HepG2 (cell line): ENCODE data around the gene CFAP300. TPM values are rescaled to one million over a fixed set of nuclear protein-coding genes. Genes with fewer than 3 reads are reported as not detected.

Experiments
- ARID5B ChIP-seq: IDR thresholded peaks from 2 replicates; pipeline ENCODE4 v1.4.0; 2020; ENCODE audit warnings: mild to moderate bottlenecking, missing genetic modification reagents
- ATF4 ChIP-seq, 2 experiments: fragments of 450-650 bp in 1 of 2; sonication (generic) in 1 of 2; formaldehyde crosslinking; IDR thresholded peaks; 2 replicates each; pipeline versions ENCODE4 v1.5.0 to v1.8.0; 2020 to 2022; ENCODE audit warnings: mild to moderate bottlenecking in 1 of 2, missing genetic modification reagents in 1 of 2
- SOX13 ChIP-seq, 3 experiments: fragments of 450-650 bp in 1 of 3; sonication (generic) in 1 of 3; formaldehyde crosslinking in 1 of 3; IDR thresholded peaks in 2 of 3; conservative IDR thresholded peaks in 1 of 3; 2 replicates each; pipeline versions ENCODE4 v1.5.0 to v1.6.1; 2016 to 2020; ENCODE audit warnings: antibody characterized with exemption in 1 of 3, mild to moderate bottlenecking in 1 of 3, missing compliant biosample characterization in 1 of 3, missing genetic modification reagents in 1 of 3, moderate library complexity in 1 of 3
- SP4 ChIP-seq: sonication (generic); formaldehyde crosslinking; IDR thresholded peaks from 2 replicates; pipeline ENCODE4 v1.8.1; 2023; ENCODE audit warnings: mild to moderate bottlenecking, missing genetic modification reagents
- TCF7 ChIP-seq: sonication (generic); IDR thresholded peaks from 2 replicates; pipeline ENCODE4 v1.6.1; 2016; ENCODE audit warnings: antibody characterized with exemption, low read depth
- ZNF251 ChIP-seq: sonication (generic); formaldehyde crosslinking; IDR thresholded peaks from 2 replicates; pipeline ENCODE4 v1.9.0; 2021; ENCODE audit warnings: mild to moderate bottlenecking, missing genetic modification reagents
- ZNF720 ChIP-seq: sonication (generic); formaldehyde crosslinking; IDR thresholded peaks from 2 replicates; pipeline ENCODE4 v1.4.0; 2020; ENCODE audit warnings: missing genetic modification reagents
- polyA plus RNA-seq, 8 experiments: library from polyadenylated mRNA; depleted of rRNA in 3 of 8; stranded (reverse) in 7 of 8; unstranded in 1 of 8; fragments of >200 nt; fragmentation: Illumina TruSeq in 4 of 8; extraction: Trizol in 4 of 8; gene quantifications; 2 replicates each; pipeline versions ENCODE4 v1.2.1 to v1.2.3, GENCODE V29; 2011 to 2016; ENCODE audit warnings: low read depth in 4 of 8, missing spikeins in 1 of 8, mixed read lengths in 1 of 8; ENCODE audit not compliant: insufficient read depth in 1 of 8
- total RNA-seq, 5 experiments: library from RNA; depleted of rRNA; stranded (reverse); fragments of >200 nt; fragmentation: Illumina TruSeq; extraction: Trizol; gene quantifications; 2 replicates each; pipeline ENCODE4 v1.2.3, GENCODE V29; 2016; ENCODE audit warnings: low read depth in 1 of 5
- TF ChIP-seq, protein P1 (sequence below): sonication (generic); formaldehyde crosslinking; IDR thresholded peaks from 2 replicates; pipeline ENCODE4 v1.4.0; 2020; ENCODE audit warnings: missing genetic modification reagents, borderline replicate concordance
- TF ChIP-seq, protein P2 (sequence below): sonication (generic); formaldehyde crosslinking; IDR thresholded peaks from 2 replicates; pipeline ENCODE4 v1.5.1; 2020; ENCODE audit warnings: mild to moderate bottlenecking, missing genetic modification reagents
- TF ChIP-seq, protein P3 (sequence below): sonication (generic); formaldehyde crosslinking; IDR thresholded peaks from 2 replicates; pipeline ENCODE4 v1.4.0; 2020; ENCODE audit warnings: missing genetic modification reagents, borderline replicate concordance

Gene CFAP300
- total and polyA plus RNA-seq, 2 of the 13 experiments (the other 11 are each of a cell fraction or from before 2014, with no cell fraction given) = not detected

- TF ChIP-seq, protein P1, sequence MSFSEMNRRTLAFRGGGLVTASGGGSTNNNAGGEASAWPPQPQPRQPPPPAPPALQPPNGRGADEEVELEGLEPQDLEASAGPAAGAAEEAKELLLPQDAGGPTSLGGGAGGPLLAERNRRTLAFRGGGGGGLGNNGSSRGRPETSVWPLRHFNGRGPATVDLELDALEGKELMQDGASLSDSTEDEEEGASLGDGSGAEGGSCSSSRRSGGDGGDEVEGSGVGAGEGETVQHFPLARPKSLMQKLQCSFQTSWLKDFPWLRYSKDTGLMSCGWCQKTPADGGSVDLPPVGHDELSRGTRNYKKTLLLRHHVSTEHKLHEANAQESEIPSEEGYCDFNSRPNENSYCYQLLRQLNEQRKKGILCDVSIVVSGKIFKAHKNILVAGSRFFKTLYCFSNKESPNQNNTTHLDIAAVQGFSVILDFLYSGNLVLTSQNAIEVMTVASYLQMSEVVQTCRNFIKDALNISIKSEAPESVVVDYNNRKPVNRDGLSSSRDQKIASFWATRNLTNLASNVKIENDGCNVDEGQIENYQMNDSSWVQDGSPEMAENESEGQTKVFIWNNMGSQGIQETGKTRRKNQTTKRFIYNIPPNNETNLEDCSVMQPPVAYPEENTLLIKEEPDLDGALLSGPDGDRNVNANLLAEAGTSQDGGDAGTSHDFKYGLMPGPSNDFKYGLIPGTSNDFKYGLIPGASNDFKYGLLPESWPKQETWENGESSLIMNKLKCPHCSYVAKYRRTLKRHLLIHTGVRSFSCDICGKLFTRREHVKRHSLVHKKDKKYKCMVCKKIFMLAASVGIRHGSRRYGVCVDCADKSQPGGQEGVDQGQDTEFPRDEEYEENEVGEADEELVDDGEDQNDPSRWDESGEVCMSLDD = no peak
- TF ChIP-seq ZNF720 = no peak
- peak; percentile 49 for TF ChIP-seq ARID5B (CRISPR knock-in tag)
- TF ChIP-seq ATF4 (CRISPR knock-in tag; IDR thresholded peaks at IDR 0.05) = 0 out of 4 replicates have a peak, but pooled peaks of 1 of the 2 experiments have one; percentile 13
- TF ChIP-seq, protein P2, sequence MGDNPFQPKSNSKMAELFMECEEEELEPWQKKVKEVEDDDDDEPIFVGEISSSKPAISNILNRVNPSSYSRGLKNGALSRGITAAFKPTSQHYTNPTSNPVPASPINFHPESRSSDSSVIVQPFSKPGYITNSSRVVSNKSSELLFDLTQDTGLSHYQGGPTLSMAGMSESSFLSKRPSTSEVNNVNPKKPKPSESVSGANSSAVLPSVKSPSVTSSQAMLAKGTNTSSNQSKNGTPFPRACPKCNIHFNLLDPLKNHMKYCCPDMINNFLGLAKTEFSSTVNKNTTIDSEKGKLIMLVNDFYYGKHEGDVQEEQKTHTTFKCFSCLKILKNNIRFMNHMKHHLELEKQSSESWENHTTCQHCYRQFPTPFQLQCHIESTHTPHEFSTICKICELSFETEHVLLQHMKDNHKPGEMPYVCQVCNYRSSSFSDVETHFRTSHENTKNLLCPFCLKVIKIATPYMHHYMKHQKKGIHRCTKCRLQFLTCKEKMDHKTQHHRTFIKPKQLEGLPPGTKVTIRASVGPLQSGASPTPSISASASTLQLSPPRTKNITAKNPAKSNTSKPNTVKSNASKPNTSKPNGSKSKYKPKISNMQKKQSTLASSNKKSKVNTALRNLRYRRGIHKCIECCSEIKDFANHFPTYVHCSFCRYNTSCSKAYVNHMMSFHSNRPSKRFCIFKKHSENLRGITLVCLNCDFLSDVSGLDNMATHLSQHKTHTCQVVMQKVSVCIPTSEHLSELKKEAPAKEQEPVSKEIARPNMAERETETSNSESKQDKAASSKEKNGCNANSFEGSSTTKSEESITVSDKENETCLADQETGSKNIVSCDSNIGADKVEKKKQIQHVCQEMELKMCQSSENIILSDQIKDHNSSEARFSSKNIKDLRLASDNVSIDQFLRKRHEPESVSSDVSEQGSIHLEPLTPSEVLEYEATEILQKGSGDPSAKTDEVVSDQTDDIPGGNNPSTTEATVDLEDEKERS (CRISPR knock-in tag) = no peak
- no peak for TF ChIP-seq SP4 (CRISPR knock-in tag)
- TF ChIP-seq, protein P3, sequence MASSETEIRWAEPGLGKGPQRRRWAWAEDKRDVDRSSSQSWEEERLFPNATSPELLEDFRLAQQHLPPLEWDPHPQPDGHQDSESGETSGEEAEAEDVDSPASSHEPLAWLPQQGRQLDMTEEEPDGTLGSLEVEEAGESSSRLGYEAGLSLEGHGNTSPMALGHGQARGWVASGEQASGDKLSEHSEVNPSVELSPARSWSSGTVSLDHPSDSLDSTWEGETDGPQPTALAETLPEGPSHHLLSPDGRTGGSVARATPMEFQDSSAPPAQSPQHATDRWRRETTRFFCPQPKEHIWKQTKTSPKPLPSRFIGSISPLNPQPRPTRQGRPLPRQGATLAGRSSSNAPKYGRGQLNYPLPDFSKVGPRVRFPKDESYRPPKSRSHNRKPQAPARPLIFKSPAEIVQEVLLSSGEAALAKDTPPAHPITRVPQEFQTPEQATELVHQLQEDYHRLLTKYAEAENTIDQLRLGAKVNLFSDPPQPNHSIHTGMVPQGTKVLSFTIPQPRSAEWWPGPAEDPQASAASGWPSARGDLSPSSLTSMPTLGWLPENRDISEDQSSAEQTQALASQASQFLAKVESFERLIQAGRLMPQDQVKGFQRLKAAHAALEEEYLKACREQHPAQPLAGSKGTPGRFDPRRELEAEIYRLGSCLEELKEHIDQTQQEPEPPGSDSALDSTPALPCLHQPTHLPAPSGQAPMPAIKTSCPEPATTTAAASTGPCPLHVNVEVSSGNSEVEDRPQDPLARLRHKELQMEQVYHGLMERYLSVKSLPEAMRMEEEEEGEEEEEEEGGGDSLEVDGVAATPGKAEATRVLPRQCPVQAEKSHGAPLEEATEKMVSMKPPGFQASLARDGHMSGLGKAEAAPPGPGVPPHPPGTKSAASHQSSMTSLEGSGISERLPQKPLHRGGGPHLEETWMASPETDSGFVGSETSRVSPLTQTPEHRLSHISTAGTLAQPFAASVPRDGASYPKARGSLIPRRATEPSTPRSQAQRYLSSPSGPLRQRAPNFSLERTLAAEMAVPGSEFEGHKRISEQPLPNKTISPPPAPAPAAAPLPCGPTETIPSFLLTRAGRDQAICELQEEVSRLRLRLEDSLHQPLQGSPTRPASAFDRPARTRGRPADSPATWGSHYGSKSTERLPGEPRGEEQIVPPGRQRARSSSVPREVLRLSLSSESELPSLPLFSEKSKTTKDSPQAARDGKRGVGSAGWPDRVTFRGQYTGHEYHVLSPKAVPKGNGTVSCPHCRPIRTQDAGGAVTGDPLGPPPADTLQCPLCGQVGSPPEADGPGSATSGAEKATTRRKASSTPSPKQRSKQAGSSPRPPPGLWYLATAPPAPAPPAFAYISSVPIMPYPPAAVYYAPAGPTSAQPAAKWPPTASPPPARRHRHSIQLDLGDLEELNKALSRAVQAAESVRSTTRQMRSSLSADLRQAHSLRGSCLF (CRISPR knock-in tag) = no peak
- TF ChIP-seq SOX13 (IDR thresholded peaks at IDR 0.05) = no peak
- peak in 1 of 2 experiments; percentile 67; a peak in 1 of 4 replicates for TF ChIP-seq SOX13 (CRISPR knock-in tag; conservative IDR thresholded peaks at IDR 0.05 in 1 of 2, IDR thresholded peaks at IDR 0.05 in 1 of 2)
- no peak for TF ChIP-seq ZNF251
- peak; percentile 26; the same call in 1 of the 2 replicates for TF ChIP-seq TCF7
Measured at GRCh38 chr11:102116453-102117205, 69.4 kb downstream of the CFAP300 start (continued).
